CD4-positive, alpha-beta T cell treated with Interleukin-17A for 1 hour (primary cell): ENCODE data around the gene EFCAB6.

Experiments used
- DNase-seq: peaks from one replicate; pipeline ENCODE4 v3.0.0-alpha.2; 2020

The EFCAB6 gene

GRCh38 chr22:43526117-43526655 lies 285.9 kb downstream of the EFCAB6 start:
- no peak for DNase-seq

- no peak for DNase-seq
Measured at GRCh38 chr22:43521716-43522115, 290.4 kb downstream of the EFCAB6 start.

DNA sequence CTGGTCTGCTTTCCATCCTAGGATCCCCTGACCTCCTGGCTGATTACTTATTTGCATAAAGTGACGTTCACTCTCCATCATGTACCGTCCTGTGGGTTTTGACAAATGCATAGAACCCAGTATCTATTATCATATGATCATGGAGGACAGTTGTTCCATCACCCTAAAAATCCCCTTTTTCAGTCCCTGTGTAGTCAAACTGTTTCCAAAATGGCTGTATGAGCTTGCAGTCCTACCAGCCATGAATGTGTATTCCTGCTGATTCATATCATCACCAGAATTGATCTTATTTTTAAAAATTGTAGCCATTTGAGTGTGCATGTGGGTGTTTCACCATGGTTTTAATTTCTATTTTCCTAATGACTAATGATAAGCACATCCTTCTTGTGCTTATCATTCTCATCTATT lies 291.5 kb downstream of the EFCAB6 start:
- no peak for DNase-seq

DNA sequence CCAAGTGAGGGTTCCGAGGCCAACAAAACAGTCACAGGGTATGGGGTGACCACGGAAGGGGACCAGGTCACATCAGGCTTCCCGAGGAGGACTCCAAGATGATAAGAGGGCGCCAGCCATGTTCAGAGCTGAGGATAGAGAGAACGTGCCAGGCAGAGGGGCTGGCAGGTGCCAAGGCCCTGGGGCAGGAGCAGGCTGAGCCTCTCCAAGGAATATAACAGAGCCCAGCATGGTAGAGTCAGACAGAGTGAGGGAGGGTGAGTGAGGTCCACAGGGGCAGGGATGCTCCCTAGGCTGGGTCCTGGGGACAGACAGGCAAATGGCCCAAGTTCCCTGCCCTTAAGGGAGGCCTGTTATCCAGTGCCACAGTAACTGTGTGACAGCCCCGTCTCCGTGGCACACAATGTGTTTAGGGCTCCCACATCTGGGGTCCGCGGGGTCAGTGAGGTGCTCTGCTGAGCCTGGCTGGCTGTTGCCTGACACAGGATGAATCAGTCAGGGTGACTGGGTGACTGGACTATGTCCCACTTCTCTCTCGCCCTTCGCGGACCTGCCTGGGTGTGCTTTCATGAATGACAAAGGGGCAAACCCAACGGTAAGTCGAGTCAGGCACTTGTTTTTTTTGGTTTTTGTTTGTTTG lies 295.0 kb downstream of the EFCAB6 start:
- no peak for DNase-seq

GRCh38 chr22:43516386-43516785 lies 295.7 kb downstream of the EFCAB6 start:
- DNase-seq = no peak

- no peak for DNase-seq
Measured at GRCh38 chr22:43515902-43516301, 296.2 kb downstream of the EFCAB6 start.

GRCh38 chr22:43515411-43515810 lies 296.7 kb downstream of the EFCAB6 start:
- DNase-seq = no peak

DNA sequence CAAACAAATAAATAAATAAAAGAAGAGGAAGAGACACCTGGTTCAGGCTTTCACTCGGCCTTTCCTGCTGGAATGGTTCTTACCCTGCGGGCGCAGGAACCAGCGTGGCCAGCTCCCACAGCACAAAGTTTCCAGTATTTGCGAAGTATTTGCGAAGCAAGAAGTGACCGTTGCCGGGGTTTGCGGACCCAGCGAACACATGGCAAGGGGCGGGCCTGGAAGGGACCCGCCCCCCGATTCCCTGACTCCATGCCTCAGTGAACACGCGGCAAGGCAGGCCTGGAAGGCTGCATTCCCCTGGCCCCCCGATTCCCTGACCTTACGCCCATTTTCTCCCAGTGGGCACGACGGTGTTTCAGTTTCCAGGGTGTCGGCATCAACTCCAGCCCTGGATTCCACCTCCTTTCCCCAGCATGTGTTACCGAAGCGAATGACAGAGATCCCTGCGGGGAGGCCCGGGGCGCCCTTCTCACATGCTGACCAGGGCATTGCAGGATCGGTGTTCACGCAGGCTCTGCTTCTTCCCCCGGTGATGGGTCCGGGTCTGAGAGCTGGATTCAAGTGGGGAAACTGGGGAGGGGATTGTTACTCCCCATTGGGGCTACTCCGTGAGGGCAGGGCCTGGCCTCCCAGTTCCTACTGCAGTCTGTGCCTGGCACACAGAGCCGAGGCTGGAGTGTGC lies 297.5 kb downstream of the EFCAB6 start:
- DNase-seq = no peak

GRCh38 chr22:43512279-43512678 lies 299.8 kb downstream of the EFCAB6 start:
- DNase-seq = no peak

GRCh38 chr22:43511276-43511910 lies 300.7 kb downstream of the EFCAB6 start:
- DNase-seq = no peak

GRCh38 chr22:43510281-43511070 lies 301.6 kb downstream of the EFCAB6 start:
- DNase-seq = no peak

DNA sequence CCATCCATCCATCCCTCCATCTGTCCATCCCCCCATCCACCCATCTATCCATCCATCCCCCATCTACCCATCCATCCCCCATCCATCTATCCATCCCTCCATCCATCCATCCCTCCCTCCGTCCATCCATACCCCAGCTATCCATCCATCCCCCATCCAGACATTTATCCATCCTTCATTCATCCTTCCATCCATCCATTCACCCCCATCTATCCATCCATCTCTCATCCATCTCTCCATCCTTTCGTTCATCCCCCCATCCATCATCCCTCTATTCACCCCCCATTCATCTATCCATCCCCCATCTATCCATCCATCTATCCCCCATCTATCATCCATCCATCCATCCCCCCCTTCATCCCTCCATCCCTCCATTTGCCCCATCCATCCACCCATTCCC lies 302.8 kb downstream of the EFCAB6 start:
- DNase-seq = no peak

DNA sequence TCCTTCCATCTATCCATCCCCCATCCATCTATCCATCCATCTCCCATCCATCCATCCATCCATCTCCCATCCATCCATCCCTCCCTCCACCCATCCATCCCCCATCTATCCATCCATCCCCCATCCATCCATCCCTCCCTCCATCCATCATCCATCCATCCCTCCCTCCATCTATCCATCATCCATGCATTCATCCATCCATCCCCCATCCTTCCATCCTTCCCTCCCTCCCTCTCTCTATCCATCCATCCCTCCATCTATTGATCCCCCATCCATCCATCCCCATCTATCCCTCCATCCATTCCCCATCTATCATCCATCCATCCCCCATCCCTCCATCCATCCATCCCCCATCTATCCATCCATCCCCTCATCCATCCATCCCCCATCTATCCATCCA lies 303.6 kb downstream of the EFCAB6 start:
- DNase-seq = no peak

- no peak for DNase-seq
Measured at GRCh38 chr22:43507235-43507634, 304.9 kb downstream of the EFCAB6 start.

DNA sequence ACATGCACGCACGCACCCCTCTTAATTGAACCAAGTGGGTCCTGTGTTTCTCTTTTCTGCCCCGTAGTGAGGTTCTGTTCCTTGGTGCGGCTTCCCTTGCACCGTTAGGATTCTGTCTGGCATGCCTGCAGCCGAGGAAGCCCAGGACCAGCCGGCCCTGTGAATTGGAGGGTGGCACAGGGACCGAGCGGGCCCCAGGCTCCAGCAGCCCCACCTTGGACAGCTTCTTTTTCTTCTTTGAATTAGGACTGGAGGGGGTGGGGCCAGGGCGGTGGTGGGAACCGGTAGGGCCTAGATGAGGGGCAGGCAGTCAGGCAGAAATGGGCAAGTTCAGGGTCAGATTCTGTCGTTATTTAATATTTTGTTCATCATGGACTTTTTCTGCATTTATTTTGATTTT lies 305.6 kb downstream of the EFCAB6 start:
- no peak for DNase-seq

DNA sequence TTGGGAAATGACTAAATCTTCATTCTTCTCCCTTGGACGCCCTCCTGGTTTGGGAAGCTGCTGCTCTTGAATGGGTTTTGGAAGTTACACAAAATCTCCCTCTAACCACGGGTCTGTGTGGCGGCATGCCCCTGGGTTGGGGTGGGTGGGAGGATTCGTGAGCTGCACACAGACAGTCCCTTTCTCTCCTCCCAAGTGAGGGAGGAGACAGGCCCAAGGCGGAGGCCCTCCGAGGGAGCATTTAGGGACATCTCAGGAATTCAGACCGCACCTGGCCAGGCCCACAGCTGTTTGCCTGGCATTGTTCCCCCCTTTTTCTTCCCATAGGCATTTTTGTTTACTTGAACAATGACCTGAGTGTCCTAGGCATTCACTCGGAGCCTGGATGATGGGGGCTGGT lies 306.2 kb downstream of the EFCAB6 start:
- no peak for DNase-seq

- DNase-seq = no peak
Measured at GRCh38 chr22:43505423-43505822, 306.7 kb downstream of the EFCAB6 start.

DNA sequence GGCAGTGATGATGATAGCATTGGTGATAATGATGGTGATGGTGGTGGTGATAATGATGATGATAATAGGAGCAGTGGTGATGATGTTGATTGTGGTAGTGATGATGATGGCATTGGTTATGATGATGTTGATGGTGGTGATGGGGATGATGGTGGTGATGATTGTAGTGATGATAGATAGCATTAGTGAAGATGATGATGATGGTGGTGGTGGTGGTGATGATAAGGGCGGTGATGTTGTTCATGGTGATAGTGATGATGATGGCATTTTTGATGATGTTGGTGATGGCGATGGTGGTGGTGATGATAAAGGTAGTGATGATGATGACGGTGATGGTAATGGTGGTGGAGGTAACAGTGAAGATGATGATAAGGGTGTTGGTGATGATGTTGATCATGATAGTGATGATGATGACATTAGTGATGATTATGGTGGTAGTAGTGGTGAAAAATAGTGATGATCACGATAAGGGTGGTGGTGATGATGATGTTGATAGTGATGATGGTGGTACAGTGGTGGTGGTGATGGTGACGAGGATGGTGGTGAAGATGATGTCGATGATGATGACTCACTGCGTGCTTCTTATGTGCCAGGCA lies 307.3 kb downstream of the EFCAB6 start:
- no peak for DNase-seq

GRCh38 chr22:43504068-43504467 lies 308.0 kb downstream of the EFCAB6 start:
- DNase-seq = no peak

- no peak for DNase-seq
Measured at GRCh38 chr22:43502306-43502874, 309.7 kb downstream of the EFCAB6 start.

GRCh38 chr22:43501878-43502277 lies 310.2 kb downstream of the EFCAB6 start:
- no peak for DNase-seq
